Lung (tissue), 12 donors: ENCODE results near the gene KCNJ6. TPM values are rescaled to one million over a fixed set of nuclear protein-coding genes. Genes with fewer than 3 reads are reported as not detected.

ENCODE experiments used
- ATAC-seq: fragments of 200-7000 bp; cut with Tn5 transposase; one replicate; pipeline ENCODE4 v1.9.1; 2020; ENCODE audit warnings: moderate number of reproducible peaks; ENCODE audit not compliant: insufficient read depth, low FRiP score
- DNase-seq, 3 donors: peaks; one replicate each; pipeline ENCODE4 v3.0.0-alpha.2; 2013 to 2017
- H3K27ac ChIP-seq, 2 donors: one replicate each; pipeline ENCODE4 v1.5.1; 2013; ENCODE audit warnings: mild to moderate bottlenecking in 2 of 2, moderate library complexity in 2 of 2, control low read depth in 1 of 2, inconsistent platforms in 1 of 2, low read depth in 1 of 2, low read length in 1 of 2
- H3K27me3 ChIP-seq, 3 donors: one replicate each; pipeline ENCODE4 v1.5.1; 2013; ENCODE audit warnings: low read length in 2 of 3; ENCODE audit not compliant: control insufficient read depth in 3 of 3, insufficient read depth in 3 of 3
- H3K36me3 ChIP-seq, 4 donors: one replicate each; pipeline ENCODE4 v1.5.1; 2013; ENCODE audit warnings: low read length in 4 of 4, mild to moderate bottlenecking in 1 of 4, moderate library complexity in 1 of 4; ENCODE audit not compliant: control insufficient read depth in 4 of 4, insufficient read depth in 4 of 4
- H3K4me1 ChIP-seq, 5 donors: one replicate each; pipeline ENCODE4 v1.5.1; 2013; ENCODE audit warnings: low read length in 5 of 5, mild to moderate bottlenecking in 2 of 5, moderate library complexity in 1 of 5; ENCODE audit not compliant: control insufficient read depth in 5 of 5, insufficient read depth in 5 of 5
- H3K4me3 ChIP-seq: one replicate; pipeline ENCODE4 v1.5.1; 2013; ENCODE audit warnings: mild to moderate bottlenecking, control low read depth, moderate library complexity
- H3K9ac ChIP-seq, 2 donors: one replicate each; pipeline ENCODE4 v1.5.1; 2013; ENCODE audit warnings: low read length in 2 of 2, control low read depth in 1 of 2; ENCODE audit not compliant: insufficient read depth in 1 of 2
- H3K9me3 ChIP-seq, 4 donors: one replicate each; pipeline ENCODE4 v1.5.1; 2013; ENCODE audit warnings: low read length in 3 of 4, mild to moderate bottlenecking in 1 of 4, moderate library complexity in 1 of 4; ENCODE audit not compliant: control insufficient read depth in 4 of 4, insufficient read depth in 3 of 4
- WGBS, 2 donors: extraction: QIAGEN DNeasy Blood & Tissue Kit; methylation state at CpG; one replicate each; pipeline ENCODE4 v1.1.7; 2013; 5-methylcytosine and 5-hydroxymethylcytosine counted together
- polyA plus RNA-seq, 2 donors: library from polyadenylated mRNA; stranded (reverse); fragments of 200-250 nt; gene quantifications; one replicate each; pipeline ENCODE4 v1.2.1, GENCODE V29; 2013
- total RNA-seq, 2 donors: library from RNA; depleted of rRNA in 1 of 2; stranded (reverse); fragments of >200 nt in 1 of 2; gene quantifications; one replicate each; pipeline ENCODE4 v1.2.1, GENCODE V29; 2014 to 2021
- TF ChIP-seq, protein P1 (sequence below): IDR thresholded peaks from 2 replicates; pipeline ENCODE4 v1.5.1; 2012; ENCODE audit warnings: mild to moderate bottlenecking; ENCODE audit errors: control extremely low read depth, extremely low read depth
- donor health status: control.
- donor health status: control.
- donor health status: Bipolar disorder and iron deficiency.
- donor health status: healthy.
- donor health status: DM: yes; HTN: yes; CAD: no.

KCNJ6 gene
- total and polyA plus RNA-seq, 4 donors = 0.01 to 0.31 (median 0.03) TPM

DNA sequence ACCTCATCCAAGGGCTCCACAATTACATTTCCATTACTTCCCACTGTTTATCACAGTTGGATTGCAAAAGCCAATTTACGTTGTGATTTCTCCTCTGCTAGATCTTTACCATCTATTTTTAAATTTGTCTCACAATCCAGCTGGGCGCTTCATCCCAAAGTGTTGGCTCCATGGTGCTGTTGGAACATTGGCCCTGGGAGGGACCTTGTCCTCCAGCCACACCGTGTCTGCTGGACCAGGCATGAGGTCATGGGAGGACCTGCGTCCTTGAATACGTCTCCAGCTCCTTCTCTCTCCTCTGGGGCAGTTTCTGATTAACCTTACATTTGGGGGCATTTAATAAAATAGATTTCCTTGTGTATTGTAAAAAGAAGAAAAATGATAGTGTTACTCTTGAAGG is 125.4 kb downstream of the KCNJ6 start:
- no peak overlapping the region for H3K4me3 ChIP-seq

DNA sequence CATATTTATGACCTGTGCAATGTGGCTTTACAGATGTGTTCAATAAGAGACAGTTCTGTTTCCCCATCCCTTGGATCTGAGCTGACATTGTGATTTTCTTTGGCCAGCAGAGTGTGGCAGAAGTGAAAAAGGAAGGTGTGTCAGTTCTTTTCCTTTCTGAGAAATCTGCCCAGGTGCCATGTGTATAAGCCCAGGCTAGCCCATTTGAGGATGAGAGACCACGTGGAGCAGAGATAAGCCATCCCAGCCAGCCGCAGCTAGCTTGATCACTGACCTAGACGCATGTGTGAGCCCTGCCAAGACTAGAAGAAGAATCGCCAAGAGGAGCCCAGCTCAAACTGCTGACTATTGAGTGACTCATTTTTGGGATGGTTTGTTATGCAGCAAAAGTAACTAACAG is 127.8 kb downstream of the KCNJ6 start:
- Histone ChIP-seq H3K4me3 (no peak overlapping the region), H3K4me1 (no peaks in the 10 kb centered on the region), H3K9ac (no peak overlapping the region), H3K27ac (no peak overlapping the region), H3K27me3 (no peaks in the 10 kb centered on the region), H3K9me3 (peaks cover 0 to 2% (median 0%) of the 10 kb centered on the region in 4 donors), H3K36me3 (no peaks in the 10 kb centered on the region)
- WGBS, 2 donors = 79 to 88% methylated on average over 4 of the region's 4 CpGs
- DNase-seq (no peak), ATAC-seq (no peak)
- TF ChIP-seq, protein P1, sequence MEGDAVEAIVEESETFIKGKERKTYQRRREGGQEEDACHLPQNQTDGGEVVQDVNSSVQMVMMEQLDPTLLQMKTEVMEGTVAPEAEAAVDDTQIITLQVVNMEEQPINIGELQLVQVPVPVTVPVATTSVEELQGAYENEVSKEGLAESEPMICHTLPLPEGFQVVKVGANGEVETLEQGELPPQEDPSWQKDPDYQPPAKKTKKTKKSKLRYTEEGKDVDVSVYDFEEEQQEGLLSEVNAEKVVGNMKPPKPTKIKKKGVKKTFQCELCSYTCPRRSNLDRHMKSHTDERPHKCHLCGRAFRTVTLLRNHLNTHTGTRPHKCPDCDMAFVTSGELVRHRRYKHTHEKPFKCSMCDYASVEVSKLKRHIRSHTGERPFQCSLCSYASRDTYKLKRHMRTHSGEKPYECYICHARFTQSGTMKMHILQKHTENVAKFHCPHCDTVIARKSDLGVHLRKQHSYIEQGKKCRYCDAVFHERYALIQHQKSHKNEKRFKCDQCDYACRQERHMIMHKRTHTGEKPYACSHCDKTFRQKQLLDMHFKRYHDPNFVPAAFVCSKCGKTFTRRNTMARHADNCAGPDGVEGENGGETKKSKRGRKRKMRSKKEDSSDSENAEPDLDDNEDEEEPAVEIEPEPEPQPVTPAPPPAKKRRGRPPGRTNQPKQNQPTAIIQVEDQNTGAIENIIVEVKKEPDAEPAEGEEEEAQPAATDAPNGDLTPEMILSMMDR = no peak

More for the DNA sequence above, 125.4 kb downstream of the KCNJ6 start:
- H3K27me3 ChIP-seq = no peaks in the 10 kb centered on the region
- no peaks in the 10 kb centered on the region for H3K36me3 ChIP-seq
- H3K9me3 ChIP-seq = peaks cover 0 to 2% (median 0%) of the 10 kb centered on the region in 4 donors
- H3K27ac ChIP-seq = no peak overlapping the region
- WGBS, 2 donors = 72 to 85% methylated on average over 5 of the region's 5 CpGs
- ATAC-seq (no peak), DNase-seq (no peak)
- TF ChIP-seq, protein P1 = no peak
- H3K4me1 ChIP-seq = no peaks in the 10 kb centered on the region
- H3K9ac ChIP-seq = no peak overlapping the region

DNA sequence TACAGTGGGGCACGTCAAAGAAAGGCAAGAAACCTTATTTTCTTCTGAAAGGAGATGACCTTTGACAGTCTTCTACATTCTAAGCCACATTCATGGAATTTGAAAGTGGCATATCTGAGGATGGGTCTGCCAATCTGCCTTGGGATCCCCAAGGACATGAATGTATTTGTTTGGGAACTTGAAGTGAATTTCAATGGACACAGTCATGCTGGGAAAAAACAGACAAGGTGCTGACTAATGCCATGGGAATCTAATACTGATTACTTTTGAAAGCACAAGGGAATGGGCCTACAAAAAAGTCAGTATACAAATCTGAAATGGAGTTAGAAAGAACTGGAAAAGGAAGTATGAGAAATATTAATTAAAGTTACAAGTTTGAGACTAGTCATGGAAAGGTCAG is 128.8 kb downstream of the KCNJ6 start:
- no peak for ATAC-seq
- 82 to 93% methylated on average over 1 of the region's 1 CpG for WGBS, 2 donors

More for the DNA sequence above, 128.8 kb downstream of the KCNJ6 start:
- no peaks in the 10 kb centered on the region for H3K27me3 ChIP-seq
- H3K4me3 ChIP-seq = no peak overlapping the region
- H3K9me3 ChIP-seq = peaks cover 0 to 2% (median 0%) of the 10 kb centered on the region in 4 donors
- no peaks in the 10 kb centered on the region for H3K4me1 ChIP-seq
- H3K27ac ChIP-seq = no peak overlapping the region
- H3K9ac ChIP-seq = no peak overlapping the region
- TF ChIP-seq, protein P1 = no peak
- no peak for DNase-seq
- H3K36me3 ChIP-seq = no peaks in the 10 kb centered on the region
